Bronchial epithelial cell (primary cell): Measurements from ENCODE around the gene KCNN3. TPM values are rescaled to one million over a fixed set of nuclear protein-coding genes. Genes with fewer than 3 reads are reported as not detected.

Source experiments
- DNase-seq: peaks from one replicate; pipeline ENCODE4 v3.0.0-alpha.2; 2010; ENCODE audit warnings: low read depth
- FAIRE-seq: peaks from 2 replicates; lab custom pipeline; 2011; peaks lifted over from hg19 to GRCh38; lab: Jason Lieb, UNC
- H3K27me3 ChIP-seq: 2 replicates; pipeline ENCODE4 v1.5.1; 2011; ENCODE audit warnings: low read length; ENCODE audit not compliant: control insufficient read depth, insufficient read depth
- H3K36me3 ChIP-seq: 2 replicates; pipeline ENCODE4 v1.5.1; 2011; ENCODE audit warnings: low read length; ENCODE audit not compliant: control insufficient read depth, insufficient read depth
- H3K4me3 ChIP-seq: 2 replicates; pipeline ENCODE4 v1.5.1; 2011; ENCODE audit warnings: mild to moderate bottlenecking, low read depth, low read length, control low read depth
- CTCF ChIP-seq: IDR thresholded peaks from 2 replicates; pipeline ENCODE4 v1.5.1; 2011; ENCODE audit warnings: mild to moderate bottlenecking, moderate library complexity, low read length, control low read depth, inconsistent platforms; ENCODE audit not compliant: insufficient read depth, severe bottlenecking
- total RNA-seq: library from RNA; depleted of rRNA; stranded (reverse); fragments of >200 nt; gene quantifications from 2 replicates; pipeline ENCODE4 v1.2.1, GENCODE V29; 2014

Gene KCNN3
- total RNA-seq, 1 donor from 2014 or later = under 0.01 TPM

GRCh38 chr1:154791292-154792166 lies 78.6 kb downstream of the KCNN3 start:
- DNase-seq (peak; percentile 55), FAIRE-seq (no peak)
- H3K27me3 ChIP-seq = peaks cover 5% of the 10 kb centered on the region
- no peaks in the 10 kb centered on the region for H3K36me3 ChIP-seq
- no peak overlapping the region for H3K4me3 ChIP-seq
- no peak for TF ChIP-seq CTCF

DNA sequence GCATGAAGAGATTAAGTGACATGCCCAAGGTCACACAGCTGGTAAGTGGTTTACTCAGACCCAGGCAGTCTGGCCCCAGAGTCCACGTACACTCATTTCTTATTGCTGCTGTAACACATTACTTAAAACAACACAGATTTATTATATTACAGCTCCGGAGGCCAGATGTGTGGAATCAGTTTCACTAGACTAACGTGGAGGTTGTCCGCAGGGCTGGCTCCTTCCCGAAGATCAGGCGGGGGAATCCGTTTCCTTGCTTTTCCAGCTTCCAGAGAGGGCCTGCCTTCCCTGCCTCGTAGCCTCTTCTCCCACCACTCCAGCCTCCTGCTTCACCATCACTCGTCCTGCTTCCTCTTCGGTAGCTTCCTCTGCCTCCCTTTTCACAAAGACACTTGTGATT lies 81.2 kb downstream of the KCNN3 start:
- no peaks in the 10 kb centered on the region for H3K36me3 ChIP-seq
- TF ChIP-seq CTCF = no peak
- no peak overlapping the region for H3K4me3 ChIP-seq
- peaks cover 4% of the 10 kb centered on the region for H3K27me3 ChIP-seq
- DNase-seq (no peak), FAIRE-seq (no peak)

GRCh38 chr1:154788110-154788870 lies 81.8 kb downstream of the KCNN3 start:
- H3K36me3 ChIP-seq = no peaks in the 10 kb centered on the region
- H3K27me3 ChIP-seq = peaks cover 3% of the 10 kb centered on the region
- no peak for TF ChIP-seq CTCF
- no peak for DNase-seq
- FAIRE-seq = no peak
- H3K4me3 ChIP-seq = no peak overlapping the region

GRCh38 chr1:154786804-154787570 lies 83.1 kb downstream of the KCNN3 start:
- Histone ChIP-seq H3K4me3 (no peak overlapping the region), H3K27me3 (no peaks in the 10 kb centered on the region), H3K36me3 (no peaks in the 10 kb centered on the region)
- DNase-seq (no peak), FAIRE-seq (no peak)
- TF ChIP-seq CTCF = no peak

GRCh38 chr1:154784924-154785531 lies 85.1 kb downstream of the KCNN3 start:
- no peak for TF ChIP-seq CTCF
- DNase-seq (no peak), FAIRE-seq (no peak)
- Histone ChIP-seq H3K27me3 (no peaks in the 10 kb centered on the region), H3K4me3 (no peak overlapping the region), H3K36me3 (no peaks in the 10 kb centered on the region)
